K562 (cell line): ENCODE measurements around the gene IBA57. TPM values are rescaled to one million over a fixed set of nuclear protein-coding genes. Genes with fewer than 3 reads are reported as not detected.

Experiments
- BCOR ChIP-seq: fragments of 450-650 bp; IDR thresholded peaks from 2 replicates; pipeline ENCODE4 v1.6.1; 2016
- ELF4 ChIP-seq: fragments of 450-650 bp; formaldehyde crosslinking; IDR thresholded peaks from 2 replicates; pipeline ENCODE4 v1.4.0; 2022; ENCODE audit warnings: missing genetic modification characterization
- KLF1 ChIP-seq: fragments of 450-650 bp; IDR thresholded peaks from 2 replicates; pipeline ENCODE4 v1.6.1; 2016; ENCODE audit warnings: missing genetic modification characterization, missing compliant biosample characterization
- MED1 ChIP-seq: sonication (generic); formaldehyde crosslinking; IDR thresholded peaks from 2 replicates; pipeline ENCODE4 v1.8.1; 2023; ENCODE audit warnings: missing genetic modification reagents, borderline replicate concordance
- PURB ChIP-seq: sonication (generic); formaldehyde crosslinking; IDR thresholded peaks from 2 replicates; pipeline ENCODE4 v1.9.0; 2021; ENCODE audit warnings: low read depth, mild to moderate bottlenecking, missing genetic modification reagents
- ZBTB8A ChIP-seq: fragments of 450-650 bp; IDR thresholded peaks from 2 replicates; pipeline ENCODE4 v1.6.1; 2018; ENCODE audit warnings: mild to moderate bottlenecking, moderate library complexity; ENCODE audit not compliant: partially characterized antibody
- ZNF589 ChIP-seq: fragments of 200-800 bp; sonication (Bioruptor generic); IDR thresholded peaks from 2 replicates; pipeline ENCODE4 v1.6.1; 2016; ENCODE audit warnings: low read depth, missing genetic modification characterization, missing compliant biosample characterization
- ZNF75A ChIP-seq: fragments of 450-650 bp; formaldehyde crosslinking; IDR thresholded peaks from 2 replicates; pipeline ENCODE4 v1.4.0; 2020; ENCODE audit warnings: mild to moderate bottlenecking
- polyA plus RNA-seq, 8 experiments: library from polyadenylated mRNA; depleted of rRNA in 4 of 8; stranded (reverse) in 5 of 8; unstranded in 3 of 8; fragments of >200 nt; fragmentation: Nextera tagmentation in 2 of 8; fragmentation: Illumina TruSeq in 1 of 8; extraction: Ambion mirVana in 2 of 8; extraction: Trizol in 1 of 8; gene quantifications; 2 replicates each; pipeline versions ENCODE4 v1.2.1 to v1.2.3, GENCODE V29; 2011 to 2014; ENCODE audit warnings: inconsistent platforms in 1 of 8, missing spikeins in 1 of 8
- total RNA-seq, 7 experiments: library from RNA; depleted of rRNA in 6 of 7; stranded (reverse); fragments of >200 nt in 6 of 7; fragmentation: Illumina TruSeq in 2 of 7; extraction: Trizol in 2 of 7; gene quantifications; 2 replicates each; pipeline versions ENCODE4 v1.2.1 to v1.2.3, GENCODE V29; 2011 to 2021; ENCODE audit warnings: low replicate concordance in 1 of 7
- TF ChIP-seq, protein P1 (sequence below), 2 experiments: fragments of 450-650 bp; formaldehyde crosslinking in 1 of 2; IDR thresholded peaks; 2 replicates each; pipeline versions ENCODE4 v1.4.0 to v1.6.1; 2014 to 2020; ENCODE audit warnings: mild to moderate bottlenecking in 2 of 2, borderline replicate concordance in 1 of 2, low read depth in 1 of 2
- TF ChIP-seq, protein P2 (sequence below): sonication (generic); formaldehyde crosslinking; IDR thresholded peaks from 2 replicates; pipeline ENCODE4 v1.8.1; 2023; ENCODE audit warnings: mild to moderate bottlenecking, missing genetic modification reagents

The IBA57 gene
- total and polyA plus RNA-seq, 9 of the 15 experiments (the other 6 are each of a cell fraction or from before 2014, with no cell fraction given): 0.77 to 15.5 (median 2.7) TPM

- TF ChIP-seq, protein P1, sequence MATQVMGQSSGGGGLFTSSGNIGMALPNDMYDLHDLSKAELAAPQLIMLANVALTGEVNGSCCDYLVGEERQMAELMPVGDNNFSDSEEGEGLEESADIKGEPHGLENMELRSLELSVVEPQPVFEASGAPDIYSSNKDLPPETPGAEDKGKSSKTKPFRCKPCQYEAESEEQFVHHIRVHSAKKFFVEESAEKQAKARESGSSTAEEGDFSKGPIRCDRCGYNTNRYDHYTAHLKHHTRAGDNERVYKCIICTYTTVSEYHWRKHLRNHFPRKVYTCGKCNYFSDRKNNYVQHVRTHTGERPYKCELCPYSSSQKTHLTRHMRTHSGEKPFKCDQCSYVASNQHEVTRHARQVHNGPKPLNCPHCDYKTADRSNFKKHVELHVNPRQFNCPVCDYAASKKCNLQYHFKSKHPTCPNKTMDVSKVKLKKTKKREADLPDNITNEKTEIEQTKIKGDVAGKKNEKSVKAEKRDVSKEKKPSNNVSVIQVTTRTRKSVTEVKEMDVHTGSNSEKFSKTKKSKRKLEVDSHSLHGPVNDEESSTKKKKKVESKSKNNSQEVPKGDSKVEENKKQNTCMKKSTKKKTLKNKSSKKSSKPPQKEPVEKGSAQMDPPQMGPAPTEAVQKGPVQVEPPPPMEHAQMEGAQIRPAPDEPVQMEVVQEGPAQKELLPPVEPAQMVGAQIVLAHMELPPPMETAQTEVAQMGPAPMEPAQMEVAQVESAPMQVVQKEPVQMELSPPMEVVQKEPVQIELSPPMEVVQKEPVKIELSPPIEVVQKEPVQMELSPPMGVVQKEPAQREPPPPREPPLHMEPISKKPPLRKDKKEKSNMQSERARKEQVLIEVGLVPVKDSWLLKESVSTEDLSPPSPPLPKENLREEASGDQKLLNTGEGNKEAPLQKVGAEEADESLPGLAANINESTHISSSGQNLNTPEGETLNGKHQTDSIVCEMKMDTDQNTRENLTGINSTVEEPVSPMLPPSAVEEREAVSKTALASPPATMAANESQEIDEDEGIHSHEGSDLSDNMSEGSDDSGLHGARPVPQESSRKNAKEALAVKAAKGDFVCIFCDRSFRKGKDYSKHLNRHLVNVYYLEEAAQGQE (IDR thresholded peaks at IDR 0.05; ENCODE audit: borderline replicate concordance): peak; percentile 52
- TF ChIP-seq, protein P1 (CRISPR knock-in tag; IDR thresholded peaks at IDR 0.05; ENCODE audit: low read depth): peak; percentile 90
- peak; percentile 93 for TF ChIP-seq ELF4 (CRISPR knock-in tag)
- TF ChIP-seq ZBTB8A: no peak
- TF ChIP-seq MED1 (CRISPR knock-in tag): no peak
- TF ChIP-seq, protein P2, sequence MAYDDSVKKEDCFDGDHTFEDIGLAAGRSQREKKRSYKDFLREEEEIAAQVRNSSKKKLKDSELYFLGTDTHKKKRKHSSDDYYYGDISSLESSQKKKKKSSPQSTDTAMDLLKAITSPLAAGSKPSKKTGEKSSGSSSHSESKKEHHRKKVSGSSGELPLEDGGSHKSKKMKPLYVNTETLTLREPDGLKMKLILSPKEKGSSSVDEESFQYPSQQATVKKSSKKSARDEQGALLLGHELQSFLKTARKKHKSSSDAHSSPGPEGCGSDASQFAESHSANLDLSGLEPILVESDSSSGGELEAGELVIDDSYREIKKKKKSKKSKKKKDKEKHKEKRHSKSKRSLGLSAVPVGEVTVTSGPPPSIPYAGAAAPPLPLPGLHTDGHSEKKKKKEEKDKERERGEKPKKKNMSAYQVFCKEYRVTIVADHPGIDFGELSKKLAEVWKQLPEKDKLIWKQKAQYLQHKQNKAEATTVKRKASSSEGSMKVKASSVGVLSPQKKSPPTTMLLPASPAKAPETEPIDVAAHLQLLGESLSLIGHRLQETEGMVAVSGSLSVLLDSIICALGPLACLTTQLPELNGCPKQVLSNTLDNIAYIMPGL: peak; percentile 96
- TF ChIP-seq ZNF589 (CRISPR knock-in tag): no peak
- TF ChIP-seq PURB: no peak
- TF ChIP-seq KLF1 (tag): peak; percentile 98
- peak; percentile 59; the same call in 1 of the 2 replicates for TF ChIP-seq ZNF75A (CRISPR knock-in tag)
- TF ChIP-seq BCOR: no peak
These were observed at the start of gene IBA57 (continued) for GRCh38 chr1:228165372-228166169.
